HFFc6 (cell line): ENCODE measurements around the gene AMOTL2. TPM values are rescaled to one million over a fixed set of nuclear protein-coding genes. Genes with fewer than 3 reads are reported as not detected.
A peak's percentile ranks its signal among the peaks of the same experiment; 100 is the strongest.

ENCODE experiments used
- DNase-seq: peaks from one replicate; pipeline ENCODE4 v3.0.0-alpha.2; 2018
- H3K27ac Mint-ChIP-seq: 2 replicates; pipeline ENCODE4 v1.8.0; 2020; ENCODE audit warnings: mild to moderate bottlenecking, mixed read lengths
- H3K27me3 Mint-ChIP-seq: 2 replicates; pipeline ENCODE4 v1.8.0; 2021; ENCODE audit warnings: mild to moderate bottlenecking, moderate library complexity, mixed read lengths; ENCODE audit not compliant: insufficient read depth
- H3K36me3 Mint-ChIP-seq: 2 replicates; pipeline ENCODE4 v1.8.0; 2021; ENCODE audit warnings: low read depth, mixed read lengths
- H3K4me1 Mint-ChIP-seq: 2 replicates; pipeline ENCODE4 v1.8.0; 2020; ENCODE audit warnings: low read depth, mixed read lengths
- H3K4me3 Mint-ChIP-seq: 2 replicates; pipeline ENCODE4 v1.8.0; 2020; ENCODE audit warnings: mild to moderate bottlenecking, moderate library complexity, mixed read lengths
- H3K9me3 Mint-ChIP-seq: 2 replicates; pipeline ENCODE4 v1.8.0; 2020; ENCODE audit warnings: mild to moderate bottlenecking, mixed read lengths
- total RNA-seq, 6 experiments: library from RNA; stranded (reverse); fragmentation: NEBNext Ultra II Directional; extraction: Animal tissue kit (Norgen Biotek cat#: 25700); gene quantifications; 2 replicates in 1 of 6; 3 replicates in 5 of 6; pipeline ENCODE4 v1.2.3, GENCODE V29; 2021
- TF ChIP-seq, protein P1 (sequence below): fragments of 200-600 bp; sonication (generic); IDR thresholded peaks from 2 replicates; pipeline ENCODE4 v1.5.0; 2021; ENCODE audit warnings: antibody characterized with exemption, mild to moderate bottlenecking

AMOTL2 gene
- total RNA-seq, 6 experiments from 2014 or later, result 244 to 311 (median 274) TPM

DNA sequence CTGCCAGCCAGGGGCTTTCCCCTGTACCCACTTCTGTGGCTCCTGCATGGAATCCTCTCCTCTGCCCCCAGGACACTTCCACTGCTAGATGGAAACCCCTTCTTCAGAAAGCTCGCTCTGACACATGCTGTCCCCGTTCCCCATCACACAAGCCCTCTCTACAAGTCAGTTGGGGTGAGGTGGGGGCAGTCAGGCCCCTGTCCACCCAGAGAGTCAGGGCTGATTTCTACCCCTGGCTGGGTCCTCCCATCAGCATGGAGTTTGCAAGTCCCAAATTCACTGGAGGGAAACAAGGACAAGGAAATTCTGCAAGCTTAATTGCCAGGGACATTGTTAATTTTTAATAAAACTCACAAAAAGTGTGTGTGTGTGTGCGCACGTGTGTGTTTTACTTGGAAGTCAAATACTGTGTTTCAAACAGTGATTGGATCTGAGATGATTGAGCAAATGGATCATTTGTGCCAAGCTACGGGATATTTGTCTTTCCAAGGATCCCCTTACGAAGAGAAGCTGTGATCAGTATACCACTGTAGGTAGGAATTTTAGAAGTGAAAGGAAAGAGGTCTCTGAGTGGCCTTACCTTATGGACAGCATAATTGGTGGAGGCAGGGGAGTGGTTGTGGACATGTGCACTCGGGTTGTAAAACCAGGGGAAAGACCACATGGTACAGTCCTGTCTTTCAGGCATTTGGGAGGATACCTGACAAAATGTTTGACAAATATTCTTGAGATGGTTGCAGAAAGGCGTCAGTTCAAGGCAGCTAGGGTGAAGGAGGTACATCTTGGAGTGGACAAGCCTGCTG lies 1.5 kb upstream of the AMOTL2 start:
- peaks cover 28% of the 10 kb centered on the region for H3K27me3 Mint-ChIP-seq
- peak overlapping the region; percentile 99 for H3K4me3 Mint-ChIP-seq
- peak overlapping the region; percentile 94 for H3K27ac Mint-ChIP-seq
- peaks cover 26% of the 10 kb centered on the region for H3K36me3 Mint-ChIP-seq
- DNase-seq, result no peak
- peaks cover 35% of the 10 kb centered on the region for H3K4me1 Mint-ChIP-seq
- peaks cover 7% of the 10 kb centered on the region for H3K9me3 Mint-ChIP-seq
- TF ChIP-seq, protein P1, sequence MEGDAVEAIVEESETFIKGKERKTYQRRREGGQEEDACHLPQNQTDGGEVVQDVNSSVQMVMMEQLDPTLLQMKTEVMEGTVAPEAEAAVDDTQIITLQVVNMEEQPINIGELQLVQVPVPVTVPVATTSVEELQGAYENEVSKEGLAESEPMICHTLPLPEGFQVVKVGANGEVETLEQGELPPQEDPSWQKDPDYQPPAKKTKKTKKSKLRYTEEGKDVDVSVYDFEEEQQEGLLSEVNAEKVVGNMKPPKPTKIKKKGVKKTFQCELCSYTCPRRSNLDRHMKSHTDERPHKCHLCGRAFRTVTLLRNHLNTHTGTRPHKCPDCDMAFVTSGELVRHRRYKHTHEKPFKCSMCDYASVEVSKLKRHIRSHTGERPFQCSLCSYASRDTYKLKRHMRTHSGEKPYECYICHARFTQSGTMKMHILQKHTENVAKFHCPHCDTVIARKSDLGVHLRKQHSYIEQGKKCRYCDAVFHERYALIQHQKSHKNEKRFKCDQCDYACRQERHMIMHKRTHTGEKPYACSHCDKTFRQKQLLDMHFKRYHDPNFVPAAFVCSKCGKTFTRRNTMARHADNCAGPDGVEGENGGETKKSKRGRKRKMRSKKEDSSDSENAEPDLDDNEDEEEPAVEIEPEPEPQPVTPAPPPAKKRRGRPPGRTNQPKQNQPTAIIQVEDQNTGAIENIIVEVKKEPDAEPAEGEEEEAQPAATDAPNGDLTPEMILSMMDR, result no peak

DNA sequence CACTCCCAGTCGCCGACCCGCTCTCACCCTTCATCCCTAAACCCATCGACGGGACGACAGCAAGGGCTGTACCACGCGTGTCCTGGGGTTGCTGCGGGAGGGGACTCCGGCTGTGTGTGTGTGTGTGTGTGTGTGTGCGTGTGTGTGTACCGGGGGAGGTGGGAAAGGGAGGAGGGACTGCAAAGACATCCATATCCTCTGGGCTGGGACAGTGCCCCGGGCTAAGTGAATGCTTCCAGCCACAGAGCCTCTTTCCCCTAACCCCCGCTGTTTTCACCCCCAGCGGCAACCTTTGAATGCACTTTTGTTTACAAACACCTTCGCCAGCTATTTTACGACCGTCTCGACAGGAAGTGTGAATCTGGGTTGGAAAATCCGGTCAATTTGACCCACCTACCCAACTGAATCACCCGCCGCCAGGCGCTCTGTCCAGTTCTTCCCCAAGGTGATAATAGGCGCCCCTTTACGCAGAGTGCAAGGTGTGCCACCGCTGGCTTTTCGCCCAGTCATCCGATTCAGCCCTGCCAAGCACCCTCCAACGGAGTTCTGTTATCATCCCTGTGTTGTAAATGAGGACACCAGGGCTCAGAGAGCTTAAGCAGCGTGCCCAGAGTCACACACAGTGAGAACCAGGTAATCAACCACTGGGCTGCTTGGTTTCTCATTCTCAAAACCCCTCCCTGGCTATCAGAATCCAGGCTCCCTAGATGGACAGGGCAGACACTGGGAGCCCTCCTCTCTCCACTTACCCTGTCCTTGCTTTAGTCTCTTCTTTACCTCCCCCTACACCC lies 739 bp upstream of the AMOTL2 start:
- TF ChIP-seq, protein P1, result peak; percentile 7; the same call in 1 of the 2 replicates
- Mint-ChIP-seq H3K9me3 (peaks cover 7% of the 10 kb centered on the region), H3K4me1 (peaks cover 39% of the 10 kb centered on the region), H3K36me3 (peaks cover 32% of the 10 kb centered on the region), H3K27ac (peak overlapping the region; percentile 94), H3K27me3 (peaks cover 33% of the 10 kb centered on the region), H3K4me3 (peak overlapping the region; percentile 99)
- peak; percentile 69 for DNase-seq

DNA sequence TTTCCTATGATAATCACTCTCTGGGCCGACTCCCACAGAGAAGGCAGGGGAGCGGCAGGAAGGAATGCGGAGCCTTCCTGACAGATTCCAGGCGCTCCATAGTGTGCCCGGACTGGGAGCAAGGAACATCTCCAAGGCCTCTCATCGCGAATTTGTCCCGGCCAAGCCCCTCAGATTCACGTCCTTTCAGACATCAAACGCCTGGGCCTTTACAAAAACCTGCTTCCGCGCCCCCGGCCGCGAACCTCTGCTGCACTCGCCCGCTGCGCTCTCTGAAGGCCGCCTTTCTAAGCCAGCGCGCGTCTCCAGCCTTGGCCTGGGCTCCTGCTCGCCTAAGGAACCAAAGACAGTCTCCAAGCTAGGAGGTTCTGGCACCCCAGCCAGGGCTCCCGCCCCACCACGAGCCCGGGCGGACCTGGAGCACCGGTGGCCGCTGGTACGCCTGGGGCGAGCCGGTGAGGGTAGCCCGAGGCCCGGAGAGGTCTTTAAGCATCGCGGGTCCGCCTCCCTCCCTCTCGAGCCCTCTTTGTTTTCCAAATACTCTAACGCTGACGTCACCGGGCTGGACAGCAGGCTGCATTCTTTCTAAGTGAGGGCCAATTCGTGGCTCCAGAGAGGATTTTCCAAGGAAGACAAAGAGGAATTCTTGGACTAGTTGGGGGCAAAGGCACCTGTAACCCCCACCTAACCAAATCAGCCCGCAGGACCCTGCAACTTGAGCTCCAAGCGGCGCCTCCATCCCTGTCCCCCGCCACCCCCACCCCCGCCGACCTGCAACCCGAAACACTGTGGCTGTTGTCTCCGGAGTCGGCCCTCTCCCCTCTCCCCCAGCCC lies 759 bp downstream of the AMOTL2 start:
- peak overlapping the region; percentile 99 for H3K4me3 Mint-ChIP-seq
- H3K9me3 Mint-ChIP-seq, result peaks cover 7% of the 10 kb centered on the region
- H3K36me3 Mint-ChIP-seq, result peaks cover 47% of the 10 kb centered on the region
- H3K27me3 Mint-ChIP-seq, result peaks cover 46% of the 10 kb centered on the region
- DNase-seq, result peak; percentile 80
- TF ChIP-seq, protein P1, result no peak
- peaks cover 54% of the 10 kb centered on the region for H3K4me1 Mint-ChIP-seq
- peak overlapping the region; percentile 94 for H3K27ac Mint-ChIP-seq

DNA sequence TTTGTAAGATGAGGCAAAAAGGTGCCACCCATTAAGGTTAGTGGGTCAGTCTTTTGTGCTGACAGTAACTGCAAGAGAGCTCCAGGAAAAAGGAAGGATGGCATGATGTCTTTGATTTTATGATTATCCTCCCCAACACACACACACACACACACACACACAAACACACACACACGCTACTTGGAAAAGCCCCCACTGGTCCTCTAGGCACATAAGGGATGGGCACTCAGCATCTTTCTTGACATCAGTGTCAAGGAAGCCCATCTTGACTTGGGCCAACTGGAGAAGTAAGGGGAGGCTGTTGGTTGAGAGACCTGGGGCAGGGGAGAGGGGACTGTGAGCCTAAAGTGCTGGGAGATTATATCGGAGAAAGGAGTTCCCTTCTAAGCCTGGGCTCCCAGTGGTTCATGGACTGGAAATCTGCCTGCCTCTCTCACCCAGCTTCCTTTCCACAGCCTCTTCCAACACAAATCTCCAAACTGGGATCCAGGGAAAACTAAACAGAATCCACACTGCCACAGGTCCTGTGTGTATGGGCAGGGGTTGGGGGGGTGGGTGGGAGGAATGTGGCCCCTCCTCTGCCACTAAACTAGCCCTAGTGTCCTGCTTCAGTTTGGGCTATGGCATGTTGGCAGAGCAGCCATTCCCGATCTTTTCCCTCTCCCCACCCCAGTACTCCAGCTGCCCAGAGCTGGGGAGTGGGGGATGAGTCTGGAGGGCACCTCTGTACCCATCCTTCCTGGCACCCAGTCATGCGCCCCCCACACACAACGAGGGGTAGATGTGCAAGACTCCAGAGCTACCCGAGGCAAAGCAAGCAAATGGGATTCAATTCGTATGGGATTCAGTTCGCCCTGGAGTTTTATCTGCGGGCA lies 1.6 kb downstream of the AMOTL2 start:
- peaks cover 57% of the 10 kb centered on the region for H3K4me1 Mint-ChIP-seq
- DNase-seq, result peak; percentile 0

More for the DNA sequence above, 1.6 kb downstream of the AMOTL2 start:
- Mint-ChIP-seq H3K27me3 (peaks cover 52% of the 10 kb centered on the region), H3K27ac (peak overlapping the region; percentile 94), H3K36me3 (peaks cover 52% of the 10 kb centered on the region), H3K9me3 (peaks cover 7% of the 10 kb centered on the region), H3K4me3 (peak overlapping the region; percentile 99)
- TF ChIP-seq, protein P1, result no peak
